HG03575 (cell line): ENCODE results near the gene MS4A7.

Source experiments
- ATAC-seq: cut with Tn5 transposase; IDR thresholded peaks from one replicate; pipeline ENCODE4 v1.9.1; 2021; ENCODE audit not compliant: unreplicated experiment, insufficient number of reproducible peaks, low FRiP score; ENCODE audit errors: extremely low read depth

Gene MS4A7

DNA sequence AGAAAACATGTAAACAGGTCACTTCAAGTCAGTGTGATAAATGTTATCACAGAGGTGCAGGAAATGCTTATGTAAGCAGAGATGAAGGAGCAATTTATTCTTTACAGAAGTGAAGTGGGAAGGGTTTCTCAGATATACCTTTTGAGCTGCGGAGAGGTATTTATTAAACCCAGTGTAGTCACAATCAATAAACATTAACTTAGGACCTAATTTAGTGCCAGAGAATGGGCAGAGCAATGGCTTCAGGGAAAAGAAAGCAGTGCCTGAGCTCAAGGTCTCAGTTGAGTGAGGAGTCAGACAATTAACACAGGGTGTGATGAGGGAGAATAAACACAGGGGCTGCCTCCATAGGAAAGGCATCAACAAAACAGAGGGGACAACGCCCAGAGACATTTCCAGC, 52.9 kb downstream of the MS4A7 start:
- ATAC-seq = no peak

DNA sequence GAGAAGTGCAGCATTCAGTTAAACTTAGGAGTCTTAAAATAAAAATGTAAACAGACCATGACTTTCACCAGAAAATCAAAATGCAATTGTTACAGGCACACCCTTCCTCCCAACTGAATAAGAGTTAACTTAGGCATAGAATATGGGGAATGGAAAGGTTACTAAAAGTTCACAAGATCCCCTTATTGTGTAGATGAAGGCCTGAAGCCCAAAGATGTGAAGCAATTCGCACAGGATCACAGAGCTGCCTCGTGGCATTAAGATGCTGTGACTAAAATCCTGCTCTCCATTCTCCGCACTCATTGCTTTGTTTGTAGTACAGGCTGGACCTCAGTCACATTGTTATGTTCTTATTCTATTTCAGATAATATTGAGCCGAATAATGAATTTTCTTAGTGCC, 55.1 kb downstream of the MS4A7 start:
- no peak for ATAC-seq
